Adrenal gland (tissue), 5 donors: ENCODE data around the gene STK11IP.

Experiments used
- CTCF ChIP-seq, 6 experiments: fragments of 450-650 bp in 4 of 6; fragments of 200-600 bp in 2 of 6; sonication (generic) in 1 of 6; IDR thresholded peaks; 1 replicate in 5 of 6; 2 replicates in 1 of 6; pipeline versions ENCODE4 v1.5.1 to v1.8.0; 2016 to 2021; ENCODE audit warnings: antibody characterized with exemption in 6 of 6, mild to moderate bottlenecking in 2 of 6, moderate library complexity in 1 of 6
- POLR2A ChIP-seq, 2 donors: fragments of 450-650 bp; IDR thresholded peaks; one replicate each; pipeline ENCODE4 v1.6.1; 2017; ENCODE audit warnings: antibody characterized with exemption in 2 of 2, mild to moderate bottlenecking in 2 of 2, moderate library complexity in 1 of 2
- donor health status: DM: no; HTN: no; CAD: no.

DNA sequence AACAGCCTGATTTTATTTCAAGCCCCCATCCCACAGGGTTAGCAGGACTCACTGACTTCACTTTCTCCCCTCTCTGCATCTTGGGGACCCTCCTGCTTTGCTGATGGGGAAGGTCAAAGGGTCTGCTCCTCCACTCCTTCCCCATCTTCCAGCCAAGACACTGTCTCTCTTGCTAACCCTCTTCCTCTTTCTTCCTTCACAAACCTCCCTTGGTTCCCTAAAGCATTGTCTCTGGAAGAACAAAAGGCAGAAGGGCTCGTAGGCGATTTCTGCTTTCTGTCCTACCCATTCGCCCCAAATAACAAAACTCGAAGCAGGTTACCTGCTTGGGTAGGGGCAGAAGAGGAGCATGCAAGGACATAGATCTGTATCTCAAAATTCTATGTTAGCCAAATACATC, 24.3 kb downstream of the STK11IP start:
- TF ChIP-seq CTCF (IDR thresholded peaks at IDR 0.05) (no peak), POLR2A (IDR thresholded peaks at IDR 0.05) (no peak)
